HepG2 (cell line): ENCODE results near the gene DCTN1. TPM values are rescaled to one million over a fixed set of nuclear protein-coding genes. Genes with fewer than 3 reads are reported as not detected.

Source experiments
- AGO1 ChIP-seq: fragments of 200-400 bp; formaldehyde crosslinking; IDR thresholded peaks from 2 replicates; pipeline ENCODE4 v1.6.1; 2017; ENCODE audit warnings: mild to moderate bottlenecking, low read depth, low read length, moderate library complexity; ENCODE audit not compliant: poor library complexity, severe bottlenecking
- CCDC6 ChIP-seq: sonication (generic); formaldehyde crosslinking; IDR thresholded peaks from 2 replicates; pipeline ENCODE4 v1.8.1; 2022; ENCODE audit warnings: mild to moderate bottlenecking, missing genetic modification reagents, moderate library complexity
- CSRNP1 ChIP-seq: sonication (generic); formaldehyde crosslinking; IDR thresholded peaks from 2 replicates; pipeline ENCODE4 v1.8.1; 2023; ENCODE audit warnings: mild to moderate bottlenecking, missing genetic modification reagents
- GZF1 ChIP-seq: sonication (generic); formaldehyde crosslinking; IDR thresholded peaks from 2 replicates; pipeline ENCODE4 v1.5.1; 2020; ENCODE audit warnings: mild to moderate bottlenecking, missing genetic modification reagents
- HCFC1 ChIP-seq: fragments of 150-350 bp; IDR thresholded peaks from 2 replicates; pipeline ENCODE4 v1.6.1; 2014; ENCODE audit warnings: low read depth, low read length
- HNF4A ChIP-seq: sonication (generic); formaldehyde crosslinking; IDR thresholded peaks from 2 replicates; pipeline ENCODE4 v1.4.0; 2020; ENCODE audit warnings: missing genetic modification reagents
- KAT7 ChIP-seq: IDR thresholded peaks from 2 replicates; pipeline ENCODE4 v1.6.1; 2018; ENCODE audit warnings: borderline replicate concordance, missing compliant biosample characterization
- LRRFIP1 ChIP-seq: sonication (generic); formaldehyde crosslinking; conservative IDR thresholded peaks from 2 replicates; pipeline ENCODE4 v1.4.0; 2020; ENCODE audit warnings: missing genetic modification reagents
- MEIS1 ChIP-seq: sonication (generic); formaldehyde crosslinking; IDR thresholded peaks from 2 replicates; pipeline ENCODE4 v1.9.0; 2021; ENCODE audit warnings: mild to moderate bottlenecking, missing genetic modification reagents, moderate library complexity, borderline replicate concordance
- MIER2 ChIP-seq: IDR thresholded peaks from 2 replicates; pipeline ENCODE4 v1.6.1; 2016; ENCODE audit warnings: missing biosample characterization, missing genetic modification reagents
- MXD3 ChIP-seq: IDR thresholded peaks from 2 replicates; pipeline ENCODE4 v1.6.1; 2016; ENCODE audit warnings: mild to moderate bottlenecking, missing biosample characterization, missing genetic modification reagents
- NFIC ChIP-seq: IDR thresholded peaks from 2 replicates; pipeline ENCODE4 v1.6.1; 2012; ENCODE audit warnings: mild to moderate bottlenecking, low read length, inconsistent platforms
- PRDM10 ChIP-seq: sonication (generic); formaldehyde crosslinking; IDR thresholded peaks from 2 replicates; pipeline ENCODE4 v1.4.0; 2020; ENCODE audit warnings: low read depth, missing genetic modification reagents
- RARG ChIP-seq: sonication (generic); formaldehyde crosslinking; IDR thresholded peaks from 2 replicates; pipeline ENCODE4 v1.4.0; 2020; ENCODE audit warnings: low read depth, mild to moderate bottlenecking, missing genetic modification reagents
- SIN3A ChIP-seq: IDR thresholded peaks from 2 replicates; pipeline ENCODE4 v1.6.1; 2011; ENCODE audit warnings: low read depth, mild to moderate bottlenecking, control low read depth, low read length, borderline replicate concordance
- ZNF138 ChIP-seq: sonication (generic); formaldehyde crosslinking; IDR thresholded peaks from 2 replicates; pipeline ENCODE4 v1.5.0; 2020; ENCODE audit warnings: mild to moderate bottlenecking, low read depth, missing genetic modification reagents
- ZNF160 ChIP-seq: sonication (generic); formaldehyde crosslinking; IDR thresholded peaks from 2 replicates; pipeline ENCODE4 v1.8.0; 2022; ENCODE audit warnings: mild to moderate bottlenecking, inconsistent platforms, missing genetic modification reagents
- ZNF235 ChIP-seq: sonication (generic); formaldehyde crosslinking; IDR thresholded peaks from 2 replicates; pipeline ENCODE4 v1.8.1; 2023; ENCODE audit warnings: mild to moderate bottlenecking, missing genetic modification reagents, borderline replicate concordance
- ZNF766 ChIP-seq: sonication (generic); formaldehyde crosslinking; IDR thresholded peaks from 2 replicates; pipeline ENCODE4 v1.5.0; 2020; ENCODE audit warnings: missing genetic modification reagents, borderline replicate concordance
- ZSCAN21 ChIP-seq: sonication (generic); formaldehyde crosslinking; IDR thresholded peaks from 2 replicates; pipeline ENCODE4 v1.8.0; 2022; ENCODE audit warnings: mild to moderate bottlenecking, missing genetic modification reagents, moderate library complexity, borderline replicate concordance
- ZSCAN29 ChIP-seq: sonication (generic); formaldehyde crosslinking; conservative IDR thresholded peaks from 2 replicates; pipeline ENCODE4 v1.4.0; 2020; ENCODE audit warnings: mild to moderate bottlenecking, missing genetic modification reagents
- polyA plus RNA-seq, 8 experiments: library from polyadenylated mRNA; depleted of rRNA in 3 of 8; stranded (reverse) in 7 of 8; unstranded in 1 of 8; fragments of >200 nt; fragmentation: Illumina TruSeq in 4 of 8; extraction: Trizol in 4 of 8; gene quantifications; 2 replicates each; pipeline versions ENCODE4 v1.2.1 to v1.2.3, GENCODE V29; 2011 to 2016; ENCODE audit warnings: low read depth in 4 of 8, missing spikeins in 1 of 8, mixed read lengths in 1 of 8; ENCODE audit not compliant: insufficient read depth in 1 of 8
- total RNA-seq, 5 experiments: library from RNA; depleted of rRNA; stranded (reverse); fragments of >200 nt; fragmentation: Illumina TruSeq; extraction: Trizol; gene quantifications; 2 replicates each; pipeline ENCODE4 v1.2.3, GENCODE V29; 2016; ENCODE audit warnings: low read depth in 1 of 5

Gene DCTN1
- total and polyA plus RNA-seq, 2 of the 13 experiments (the other 11 are each of a cell fraction or from before 2014, with no cell fraction given) = 73.2 to 122 TPM

- TF ChIP-seq ZSCAN21 (peak; percentile 72; the same call in 1 of the 2 replicates), ZSCAN29 (CRISPR knock-in tag) (no peak), PRDM10 (CRISPR knock-in tag) (no peak; the same call in 1 of the 2 replicates), NFIC (no peak), MEIS1 (CRISPR knock-in tag) (no peak), CCDC6 (CRISPR knock-in tag) (no peak; the same call in 1 of the 2 replicates), ZNF138 (CRISPR knock-in tag) (no peak), RARG (no peak), ZNF766 (CRISPR knock-in tag) (no peak; the same call in 1 of the 2 replicates), ZNF235 (CRISPR knock-in tag) (peak; percentile 91; the same call in 1 of the 2 replicates), MXD3 (peak; percentile 64; the same call in 1 of the 2 replicates), KAT7 (CRISPR knock-in tag) (peak; percentile 94), SIN3A (no peak), LRRFIP1 (CRISPR knock-in tag) (no peak), HCFC1 (peak; percentile 55), HNF4A (CRISPR knock-in tag) (no peak; the same call in 1 of the 2 replicates), CSRNP1 (CRISPR knock-in tag) (peak; percentile 83), MIER2 (CRISPR knock-in tag) (no peak; the same call in 1 of the 2 replicates), GZF1 (CRISPR knock-in tag) (no peak), AGO1 (peak; percentile 73), ZNF160 (CRISPR knock-in tag) (no peak)
Measured at GRCh38 chr2:74391580-74392448, 11.7 kb upstream of the DCTN1 start (continued).
